ENCODE results near the gene LIFR. TPM values are rescaled to one million over a fixed set of nuclear protein-coding genes. Genes with fewer than 3 reads are reported as not detected.

Gene LIFR
- total RNA-seq, 1 donor, result 39.8 TPM

GRCh38 chr5:38515092-38515491 lies 41.4 kb downstream of the LIFR start:
- no peak for TF ChIP-seq CTCF (IDR thresholded peaks at IDR 0.05; ENCODE audit: extremely low read depth, low read depth, low read length)
- no peaks in the 10 kb centered on the region for H3K27me3 ChIP-seq (ENCODE audit: insufficient read depth, low read length)
- H3K4me2 ChIP-seq (ENCODE audit: insufficient read depth, low read length), result no peak overlapping the region
- H3K4me1 ChIP-seq (ENCODE audit: insufficient read depth, low read length), result peaks cover 2% of the 10 kb centered on the region
- no peaks in the 10 kb centered on the region for H3K36me3 ChIP-seq (ENCODE audit: insufficient read depth, low read length)
- H2AFZ ChIP-seq (ENCODE audit: low read length), result no peak overlapping the region
- no peak overlapping the region for H3K27ac ChIP-seq (ENCODE audit: low read depth, low read length)
- H4K20me1 ChIP-seq (ENCODE audit: insufficient read depth, low read length), result no peaks in the 10 kb centered on the region
- no peak for DNase-seq (ENCODE audit: insufficient read length, low spot score, missing footprints)
- H3K9me3 ChIP-seq (ENCODE audit: low read depth, low read length), result no peaks in the 10 kb centered on the region
- no peak overlapping the region for H3K4me3 ChIP-seq (ENCODE audit: insufficient read depth, low read length)
- no peaks in the 10 kb centered on the region for H3K79me2 ChIP-seq (ENCODE audit: insufficient read depth, low read length)

GRCh38 chr5:38509185-38509584 lies 47.3 kb downstream of the LIFR start:
- no peak overlapping the region for H2AFZ ChIP-seq (ENCODE audit: low read length)

GRCh38 chr5:38506302-38506701 lies 50.1 kb downstream of the LIFR start:
- no peak for TF ChIP-seq CTCF (IDR thresholded peaks at IDR 0.05; ENCODE audit: extremely low read depth, low read depth, low read length)
- peaks cover 16% of the 10 kb centered on the region for H3K4me1 ChIP-seq (ENCODE audit: insufficient read depth, low read length)
- DNase-seq (ENCODE audit: insufficient read length, low spot score, missing footprints), result no peak

More at GRCh38 chr5:38509185-38509584, 47.3 kb downstream of the LIFR start:
- H3K4me2 ChIP-seq (ENCODE audit: insufficient read depth, low read length), result peak overlapping the region; percentile 43
- no peak for TF ChIP-seq CTCF (IDR thresholded peaks at IDR 0.05; ENCODE audit: extremely low read depth, low read depth, low read length)
- H3K27ac ChIP-seq (ENCODE audit: low read depth, low read length), result peak overlapping the region; percentile 87
- H3K4me3 ChIP-seq (ENCODE audit: insufficient read depth, low read length), result no peak overlapping the region
- H3K4me1 ChIP-seq (ENCODE audit: insufficient read depth, low read length), result peaks cover 15% of the 10 kb centered on the region
- no peaks in the 10 kb centered on the region for H4K20me1 ChIP-seq (ENCODE audit: insufficient read depth, low read length)
- no peaks in the 10 kb centered on the region for H3K79me2 ChIP-seq (ENCODE audit: insufficient read depth, low read length)
- H3K9me3 ChIP-seq (ENCODE audit: low read depth, low read length), result no peaks in the 10 kb centered on the region
- no peaks in the 10 kb centered on the region for H3K27me3 ChIP-seq (ENCODE audit: insufficient read depth, low read length)
- peak; percentile 64 for DNase-seq (ENCODE audit: insufficient read length, low spot score, missing footprints)
- H3K36me3 ChIP-seq (ENCODE audit: insufficient read depth, low read length), result no peaks in the 10 kb centered on the region

GRCh38 chr5:38500573-38501260 lies 55.7 kb downstream of the LIFR start:
- no peak for TF ChIP-seq CTCF (IDR thresholded peaks at IDR 0.05; ENCODE audit: extremely low read depth, low read depth, low read length)
- Histone ChIP-seq H3K36me3 (ENCODE audit: insufficient read depth, low read length) (peaks cover 7% of the 10 kb centered on the region), H3K4me2 (ENCODE audit: insufficient read depth, low read length) (no peak overlapping the region), H4K20me1 (ENCODE audit: insufficient read depth, low read length) (no peaks in the 10 kb centered on the region), H3K4me1 (ENCODE audit: insufficient read depth, low read length) (peaks cover 8% of the 10 kb centered on the region), H2AFZ (ENCODE audit: low read length) (peak overlapping the region; percentile 88), H3K4me3 (ENCODE audit: insufficient read depth, low read length) (no peak overlapping the region), H3K79me2 (ENCODE audit: insufficient read depth, low read length) (no peaks in the 10 kb centered on the region), H3K9me3 (ENCODE audit: low read depth, low read length) (no peaks in the 10 kb centered on the region), H3K27me3 (ENCODE audit: insufficient read depth, low read length) (no peaks in the 10 kb centered on the region), H3K27ac (ENCODE audit: low read depth, low read length) (peak overlapping the region; percentile 30)
- DNase-seq (ENCODE audit: insufficient read length, low spot score, missing footprints), result peak; percentile 57

More at GRCh38 chr5:38506302-38506701, 50.1 kb downstream of the LIFR start:
- no peaks in the 10 kb centered on the region for H3K79me2 ChIP-seq (ENCODE audit: insufficient read depth, low read length)
- H3K4me2 ChIP-seq (ENCODE audit: insufficient read depth, low read length), result no peak overlapping the region
- no peaks in the 10 kb centered on the region for H4K20me1 ChIP-seq (ENCODE audit: insufficient read depth, low read length)
- no peaks in the 10 kb centered on the region for H3K27me3 ChIP-seq (ENCODE audit: insufficient read depth, low read length)
- no peaks in the 10 kb centered on the region for H3K36me3 ChIP-seq (ENCODE audit: insufficient read depth, low read length)
- no peaks in the 10 kb centered on the region for H3K9me3 ChIP-seq (ENCODE audit: low read depth, low read length)
- no peak overlapping the region for H3K27ac ChIP-seq (ENCODE audit: low read depth, low read length)
- H3K4me3 ChIP-seq (ENCODE audit: insufficient read depth, low read length), result no peak overlapping the region
- no peak overlapping the region for H2AFZ ChIP-seq (ENCODE audit: low read length)

All from osteoblast (primary cell).